GM12874 (cell line): ENCODE results near the gene DENND2A.

Experiments used
- CTCF ChIP-seq: IDR thresholded peaks from 2 replicates; pipeline ENCODE4 v1.5.1; 2011; ENCODE audit warnings: low read depth, mild to moderate bottlenecking, control low read depth, low read length, moderate library complexity; ENCODE audit not compliant: insufficient read depth

Gene DENND2A

GRCh38 chr7:140631602-140632001, 9.0 kb downstream of the DENND2A start:
- no peak for TF ChIP-seq CTCF

- no peak for TF ChIP-seq CTCF
Measured at GRCh38 chr7:140631021-140631420, 9.6 kb downstream of the DENND2A start.

GRCh38 chr7:140625908-140626868, 14.4 kb downstream of the DENND2A start:
- TF ChIP-seq CTCF: no peak

- TF ChIP-seq CTCF: no peak
Measured at GRCh38 chr7:140624392-140625191, 16.0 kb downstream of the DENND2A start.

GRCh38 chr7:140623980-140624379, 16.6 kb downstream of the DENND2A start:
- no peak for TF ChIP-seq CTCF

- no peak for TF ChIP-seq CTCF
Measured at GRCh38 chr7:140621401-140622021, 19.1 kb downstream of the DENND2A start.

- no peak for TF ChIP-seq CTCF
Measured at GRCh38 chr7:140619176-140619575, 21.4 kb downstream of the DENND2A start.
